Mesenchymal stem cell (in vitro differentiated cells and primary cell): Measurements from ENCODE around the gene TCEANC.

Source experiments
- DNase-seq: peaks from one replicate; pipeline ENCODE4 v3.0.0-alpha.2; 2013
- H2AFZ ChIP-seq: one replicate; pipeline ENCODE4 v1.6.1; 2013; ENCODE audit warnings: low read depth, mild to moderate bottlenecking, control low read depth, inconsistent platforms, low read length, moderate library complexity
- H2AK5ac ChIP-seq: 2 replicates; pipeline ENCODE4 v1.6.1; 2013; ENCODE audit warnings: low read length, moderate library complexity, mild to moderate bottlenecking, inconsistent platforms; ENCODE audit not compliant: severe bottlenecking
- H2BK120ac ChIP-seq: one replicate; pipeline ENCODE4 v1.6.1; 2013; ENCODE audit warnings: low read depth, mild to moderate bottlenecking, inconsistent platforms, low read length, moderate library complexity
- H2BK12ac ChIP-seq, 2 experiments: one replicate each; pipeline ENCODE4 v1.6.1; 2013; ENCODE audit warnings: inconsistent platforms in 2 of 2, low read length in 2 of 2, mild to moderate bottlenecking in 2 of 2, moderate library complexity in 2 of 2, control low read depth in 1 of 2
- H2BK15ac ChIP-seq: one replicate; pipeline ENCODE4 v1.6.1; 2013; ENCODE audit warnings: mild to moderate bottlenecking, low read depth, inconsistent platforms; ENCODE audit not compliant: poor library complexity, severe bottlenecking
- H2BK5ac ChIP-seq: 2 replicates; pipeline ENCODE4 v1.6.1; 2013; ENCODE audit warnings: low read depth, mild to moderate bottlenecking, low read length, control low read depth, inconsistent platforms; ENCODE audit not compliant: poor library complexity, severe bottlenecking
- H3K14ac ChIP-seq, 2 experiments: one replicate each; pipeline ENCODE4 v1.6.1; 2013; ENCODE audit warnings: inconsistent platforms in 2 of 2, low read length in 2 of 2, control low read depth in 1 of 2, mild to moderate bottlenecking in 1 of 2, moderate library complexity in 1 of 2
- H3K18ac ChIP-seq, 2 experiments: one replicate each; pipeline ENCODE4 v1.6.1; 2013; ENCODE audit warnings: inconsistent platforms in 2 of 2, low read length in 2 of 2, control low read depth in 1 of 2, low read depth in 1 of 2, mild to moderate bottlenecking in 1 of 2
- H3K23ac ChIP-seq, 2 experiments: one replicate each; pipeline ENCODE4 v1.6.1; 2013; ENCODE audit warnings: inconsistent platforms in 2 of 2, low read length in 2 of 2, mild to moderate bottlenecking in 2 of 2, moderate library complexity in 2 of 2, control low read depth in 1 of 2
- H3K27ac ChIP-seq: 2 replicates; pipeline ENCODE4 v1.5.1; 2013; ENCODE audit warnings: mild to moderate bottlenecking, moderate library complexity, low read length, control low read depth, inconsistent platforms; ENCODE audit not compliant: poor library complexity, severe bottlenecking
- H3K27me3 ChIP-seq, 2 experiments: 2 replicates each; pipeline versions ENCODE4 v1.6.1 to v1.7.0; 2013; ENCODE audit warnings: low read length in 2 of 2, mild to moderate bottlenecking in 2 of 2, moderate library complexity in 2 of 2, control low read depth in 1 of 2, inconsistent platforms in 1 of 2; ENCODE audit not compliant: control insufficient read depth in 1 of 2, insufficient read depth in 1 of 2
- H3K36me3 ChIP-seq, 2 experiments: 2 replicates each; pipeline versions ENCODE4 v1.6.1 to v1.7.0; 2013; ENCODE audit warnings: low read length in 2 of 2, control low read depth in 1 of 2, inconsistent platforms in 1 of 2, low read depth in 1 of 2, mild to moderate bottlenecking in 1 of 2; ENCODE audit not compliant: insufficient read depth in 2 of 2, control insufficient read depth in 1 of 2
- H3K4ac ChIP-seq, 2 experiments: one replicate each; pipeline ENCODE4 v1.6.1; 2013; ENCODE audit warnings: inconsistent platforms in 2 of 2, low read length in 2 of 2, mild to moderate bottlenecking in 2 of 2, moderate library complexity in 2 of 2, control low read depth in 1 of 2, low read depth in 1 of 2
- H3K4me1 ChIP-seq: 2 replicates; pipeline ENCODE4 v1.6.1; 2013; ENCODE audit warnings: low read depth, low read length, control low read depth; ENCODE audit not compliant: control insufficient read depth, insufficient read depth
- H3K4me2 ChIP-seq: 2 replicates; pipeline ENCODE4 v1.6.1; 2013; ENCODE audit warnings: low read length, mild to moderate bottlenecking, inconsistent platforms; ENCODE audit not compliant: poor library complexity, severe bottlenecking
- H3K4me3 ChIP-seq, 2 experiments: 2 replicates each; pipeline versions ENCODE4 v1.5.1 to v1.7.0; 2013; ENCODE audit warnings: low read length in 2 of 2, mild to moderate bottlenecking in 2 of 2, control low read depth in 1 of 2, low read depth in 1 of 2; ENCODE audit not compliant: insufficient read depth in 1 of 2
- H3K79me1 ChIP-seq: replicated peaks from 2 replicates; pipeline ENCODE4 v1.6.1; 2013; ENCODE audit warnings: mild to moderate bottlenecking, control low read depth, low read length, inconsistent platforms; ENCODE audit not compliant: poor library complexity, severe bottlenecking
- H3K9ac ChIP-seq: 2 replicates; pipeline ENCODE4 v1.7.0; 2013; ENCODE audit warnings: mild to moderate bottlenecking, low read length, moderate library complexity
- H3K9me3 ChIP-seq: 2 replicates; pipeline ENCODE4 v1.7.0; 2013; ENCODE audit warnings: mild to moderate bottlenecking, low read length; ENCODE audit not compliant: control insufficient read depth
- H4K8ac ChIP-seq: one replicate; pipeline ENCODE4 v1.6.1; 2013; ENCODE audit warnings: inconsistent platforms, mild to moderate bottlenecking, low read length, moderate library complexity
- H4K91ac ChIP-seq: one replicate; pipeline ENCODE4 v1.6.1; 2013; ENCODE audit warnings: mild to moderate bottlenecking, low read length, inconsistent platforms
- WGBS: methylation state at CpG from one replicate; pipeline ENCODE4 v1.1.7; 2013; ENCODE audit warnings: mixed read lengths; 5-methylcytosine and 5-hydroxymethylcytosine counted together

TCEANC gene

GRCh38 chrX:13681595-13681994, 28.7 kb downstream of the TCEANC start:
- no peak overlapping the region for H3K9ac ChIP-seq
- no peak overlapping the region for H3K14ac ChIP-seq
- H3K23ac ChIP-seq = no peak overlapping the region
- H4K91ac ChIP-seq = no peak overlapping the region
- H3K36me3 ChIP-seq = no peaks in the 10 kb centered on the region
- no CpG with 5 or more reads among the region's 7 CpGs for WGBS
- no peak for DNase-seq
- H3K79me1 ChIP-seq = no peaks in the 10 kb centered on the region
- no peak overlapping the region for H3K4me3 ChIP-seq
- peaks cover 0 to 32% of the 10 kb centered on the region in 2 experiments for H3K27me3 ChIP-seq
- H3K9me3 ChIP-seq = peaks cover 3% of the 10 kb centered on the region
- no peak overlapping the region for H2AK5ac ChIP-seq
- H3K4ac ChIP-seq = no peak overlapping the region
- no peak overlapping the region for H2BK120ac ChIP-seq
- H2BK12ac ChIP-seq = no peak overlapping the region
- no peak overlapping the region for H3K27ac ChIP-seq
- no peaks in the 10 kb centered on the region for H3K4me1 ChIP-seq
- H2BK15ac ChIP-seq = no peak overlapping the region
- no peak overlapping the region for H2BK5ac ChIP-seq
- H4K8ac ChIP-seq = no peak overlapping the region
- H3K18ac ChIP-seq = no peak overlapping the region
- H3K4me2 ChIP-seq = no peak overlapping the region
- H2AFZ ChIP-seq = no peak overlapping the region

GRCh38 chrX:13684361-13684760, 31.4 kb downstream of the TCEANC start:
- peaks cover 3% of the 10 kb centered on the region for H3K9me3 ChIP-seq
- no peak overlapping the region for H2BK15ac ChIP-seq
- no peak overlapping the region for H2AK5ac ChIP-seq
- no peak overlapping the region for H2BK120ac ChIP-seq
- H3K36me3 ChIP-seq = no peaks in the 10 kb centered on the region
- H3K9ac ChIP-seq = no peak overlapping the region
- H2BK12ac ChIP-seq = no peak overlapping the region
- no peak overlapping the region for H4K8ac ChIP-seq
- no peaks in the 10 kb centered on the region for H3K4me1 ChIP-seq
- peaks cover 0 to 32% of the 10 kb centered on the region in 2 experiments for H3K27me3 ChIP-seq
- DNase-seq = no peak
- no peak overlapping the region for H2AFZ ChIP-seq
- H2BK5ac ChIP-seq = no peak overlapping the region
- H3K18ac ChIP-seq = no peak overlapping the region
- no peak overlapping the region for H3K4me3 ChIP-seq
- H3K4me2 ChIP-seq = no peak overlapping the region
- H3K23ac ChIP-seq = no peak overlapping the region
- no peaks in the 10 kb centered on the region for H3K79me1 ChIP-seq
- H3K27ac ChIP-seq = no peak overlapping the region
- 92% methylated on average over 4 of the region's 4 CpGs for whole genome bisulfite sequencing
- H4K91ac ChIP-seq = no peak overlapping the region
- H3K4ac ChIP-seq = no peak overlapping the region
- no peak overlapping the region for H3K14ac ChIP-seq

DNA sequence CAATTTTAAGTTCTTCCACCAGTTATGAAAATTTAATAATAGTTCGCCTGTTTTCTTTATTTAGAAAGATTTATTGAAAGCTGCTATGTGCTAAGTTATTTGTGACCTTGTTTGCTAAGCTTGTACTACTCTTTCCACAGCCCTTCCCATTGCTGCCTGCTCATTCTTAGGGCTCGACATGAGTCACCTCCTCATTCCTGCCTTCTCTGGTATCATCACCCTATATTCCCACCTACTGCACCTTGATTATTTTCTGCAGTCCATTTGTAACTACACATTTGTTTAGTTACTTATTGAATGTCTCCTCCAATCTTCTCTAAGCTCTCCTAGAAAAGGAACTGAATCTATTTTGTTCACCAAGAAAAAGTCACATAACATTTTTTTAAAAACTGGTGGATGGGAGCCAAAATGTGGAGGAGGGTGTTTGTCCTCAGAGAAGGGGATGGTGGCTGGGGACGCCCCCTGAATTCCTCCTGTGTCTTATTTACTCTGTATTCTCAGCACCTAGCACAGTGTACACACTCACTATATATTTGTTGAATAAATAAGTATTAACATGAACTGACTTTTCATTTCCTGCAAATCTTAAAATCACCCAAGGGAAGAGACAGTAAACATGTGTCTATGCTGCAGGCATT, 32.3 kb downstream of the TCEANC start:
- Histone ChIP-seq H3K9me3 (peaks cover 3% of the 10 kb centered on the region), H3K9ac (no peak overlapping the region), H2BK15ac (no peak overlapping the region), H3K79me1 (no peaks in the 10 kb centered on the region), H2AFZ (no peak overlapping the region), H3K4ac (no peak overlapping the region), H3K36me3 (no peaks in the 10 kb centered on the region), H2BK120ac (no peak overlapping the region), H3K4me2 (no peak overlapping the region), H2BK5ac (no peak overlapping the region), H2AK5ac (no peak overlapping the region), H3K4me3 (no peak overlapping the region), H3K27me3 (peaks cover 0 to 30% of the 10 kb centered on the region in 2 experiments), H3K23ac (no peak overlapping the region), H3K4me1 (no peaks in the 10 kb centered on the region), H2BK12ac (no peak overlapping the region), H4K91ac (no peak overlapping the region), H3K18ac (no peak overlapping the region), H3K27ac (no peak overlapping the region), H4K8ac (no peak overlapping the region), H3K14ac (no peak overlapping the region)
- WGBS = 92% methylated on average over 1 of the region's 3 CpGs
- no peak for DNase-seq

GRCh38 chrX:13687203-13687602, 34.3 kb downstream of the TCEANC start:
- Histone ChIP-seq H4K8ac (no peak overlapping the region), H3K9me3 (no peaks in the 10 kb centered on the region), H3K18ac (no peak overlapping the region), H3K4me1 (peaks cover 2% of the 10 kb centered on the region), H3K9ac (no peak overlapping the region), H2BK15ac (no peak overlapping the region), H4K91ac (no peak overlapping the region), H3K14ac (no peak overlapping the region), H3K79me1 (no peaks in the 10 kb centered on the region), H3K4me2 (no peak overlapping the region), H2AK5ac (no peak overlapping the region), H3K4me3 (no peak overlapping the region), H3K27me3 (peaks cover 0 to 22% of the 10 kb centered on the region in 2 experiments), H2BK12ac (no peak overlapping the region), H3K4ac (no peak overlapping the region), H3K27ac (no peak overlapping the region), H2AFZ (no peak overlapping the region), H2BK5ac (no peak overlapping the region), H3K23ac (no peak overlapping the region), H2BK120ac (no peak overlapping the region), H3K36me3 (no peaks in the 10 kb centered on the region)
- DNase-seq = no peak
- WGBS = no CpG with 5 or more reads among the region's 1 CpG
